K562 (cell line): ENCODE data around the gene CARD11. TPM values are rescaled to one million over a fixed set of nuclear protein-coding genes. Genes with fewer than 3 reads are reported as not detected.

ENCODE experiments used
- HNRNPLL ChIP-seq: fragments of 200-400 bp; formaldehyde crosslinking; IDR thresholded peaks from 2 replicates; pipeline ENCODE4 v1.6.1; 2017; ENCODE audit warnings: low read length, low read depth, mild to moderate bottlenecking; ENCODE audit not compliant: poor library complexity, severe bottlenecking
- KAT2B ChIP-seq: IDR thresholded peaks from one replicate; pipeline ENCODE4 v1.6.1; 2012; ENCODE audit warnings: low read depth, mild to moderate bottlenecking, control low read depth, inconsistent platforms, low read length, moderate library complexity
- NCOA6 ChIP-seq: fragments of 450-650 bp; IDR thresholded peaks from 2 replicates; pipeline ENCODE4 v1.6.1; 2017; ENCODE audit warnings: mild to moderate bottlenecking
- NFIX ChIP-seq: fragments of 250-450 bp; sonication (Bioruptor Pico); IDR thresholded peaks from 2 replicates; pipeline ENCODE4 v1.4.0; 2020; ENCODE audit warnings: low read depth, mild to moderate bottlenecking, moderate library complexity
- POLR2G ChIP-seq: fragments of 200-400 bp; formaldehyde crosslinking; IDR thresholded peaks from 2 replicates; pipeline ENCODE4 v1.6.1; 2017; ENCODE audit warnings: low read depth, mild to moderate bottlenecking, antibody characterized with exemption, low read length, moderate library complexity
- RBM14 ChIP-seq: fragments of 200-400 bp; formaldehyde crosslinking; IDR thresholded peaks from 2 replicates; pipeline ENCODE4 v1.6.1; 2018; ENCODE audit warnings: low read depth, mild to moderate bottlenecking, low read length, moderate library complexity, borderline replicate concordance; ENCODE audit not compliant: insufficient read depth
- ZFX ChIP-seq: sonication (generic); formaldehyde crosslinking; IDR thresholded peaks from 2 replicates; pipeline ENCODE4 v1.8.0; 2022; ENCODE audit warnings: mild to moderate bottlenecking, missing genetic modification reagents, moderate library complexity
- ZNF347 ChIP-seq: fragments of 450-650 bp; formaldehyde crosslinking; IDR thresholded peaks from 2 replicates; pipeline ENCODE4 v1.4.0; 2020; ENCODE audit warnings: low read depth, mild to moderate bottlenecking, moderate library complexity
- polyA plus RNA-seq, 8 experiments: library from polyadenylated mRNA; depleted of rRNA in 4 of 8; stranded (reverse) in 5 of 8; unstranded in 3 of 8; fragments of >200 nt; fragmentation: Nextera tagmentation in 2 of 8; fragmentation: Illumina TruSeq in 1 of 8; extraction: Ambion mirVana in 2 of 8; extraction: Trizol in 1 of 8; gene quantifications; 2 replicates each; pipeline versions ENCODE4 v1.2.1 to v1.2.3, GENCODE V29; 2011 to 2014; ENCODE audit warnings: inconsistent platforms in 1 of 8, missing spikeins in 1 of 8
- total RNA-seq, 7 experiments: library from RNA; depleted of rRNA in 6 of 7; stranded (reverse); fragments of >200 nt in 6 of 7; fragmentation: Illumina TruSeq in 2 of 7; extraction: Trizol in 2 of 7; gene quantifications; 2 replicates each; pipeline versions ENCODE4 v1.2.1 to v1.2.3, GENCODE V29; 2011 to 2021; ENCODE audit warnings: low replicate concordance in 1 of 7
- TF ChIP-seq, protein P1 (sequence below), 2 experiments: fragments of 450-650 bp; IDR thresholded peaks; 2 replicates each; pipeline ENCODE4 v1.6.1; 2016; ENCODE audit warnings: mild to moderate bottlenecking in 2 of 2, borderline replicate concordance in 1 of 2, low read depth in 1 of 2, moderate library complexity in 1 of 2
- TF ChIP-seq, protein P2 (sequence below): fragments of 450-650 bp; IDR thresholded peaks from one replicate; pipeline ENCODE4 v1.6.1; 2018; ENCODE audit warnings: mild to moderate bottlenecking, moderate library complexity; ENCODE audit not compliant: partially characterized antibody
- TF ChIP-seq, protein P3 (sequence below): IDR thresholded peaks from 2 replicates; pipeline ENCODE4 v1.6.1; 2012; ENCODE audit warnings: low read depth, low read length, improper control_type of control experiment, borderline replicate concordance
- TF ChIP-seq, protein P4 (sequence below): fragments of 250-450 bp; sonication (Bioruptor Pico); IDR thresholded peaks from 2 replicates; pipeline ENCODE4 v1.5.1; 2021; ENCODE audit warnings: mild to moderate bottlenecking
- TF ChIP-seq, protein P5 (sequence below): fragments of 250-450 bp; sonication (Bioruptor Pico); IDR thresholded peaks from 2 replicates; pipeline ENCODE4 v1.5.0; 2021

CARD11 gene
- total and polyA plus RNA-seq, 9 of the 15 experiments (the other 6 are each of a cell fraction or from before 2014, with no cell fraction given), result 0.07 to 12.8 (median 5.7) TPM

DNA sequence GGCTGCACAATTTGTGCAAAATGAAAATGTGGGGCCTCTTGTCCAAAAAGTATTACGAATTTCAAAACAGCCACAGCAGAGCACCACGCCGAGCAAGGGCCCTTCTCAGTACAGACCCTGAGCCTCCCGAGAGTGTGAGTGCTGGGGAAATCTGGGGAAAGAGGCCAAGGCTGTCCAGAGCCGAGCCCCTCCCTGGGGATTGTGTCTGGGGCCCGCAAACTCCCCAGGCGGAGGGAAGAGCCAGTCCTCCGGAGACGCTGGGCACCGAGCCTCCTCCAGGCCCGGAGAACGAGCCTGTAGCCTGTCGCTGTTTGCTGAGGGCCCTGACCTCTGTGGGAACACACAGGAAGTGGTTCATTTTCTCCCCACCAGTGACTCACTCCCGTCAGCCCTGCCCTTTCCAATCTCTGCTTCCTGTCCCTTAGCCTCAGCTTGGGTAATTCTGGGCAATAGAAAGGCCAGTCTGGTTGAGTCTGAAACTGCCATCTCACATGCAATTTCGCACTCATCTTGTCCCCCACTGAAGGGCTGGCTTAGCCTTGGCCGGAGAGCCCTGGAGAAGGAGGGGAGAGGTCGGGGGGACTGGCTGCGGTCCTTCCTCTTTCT, 180.1 kb downstream of the CARD11 start (continued):
- TF ChIP-seq, protein P1, sequence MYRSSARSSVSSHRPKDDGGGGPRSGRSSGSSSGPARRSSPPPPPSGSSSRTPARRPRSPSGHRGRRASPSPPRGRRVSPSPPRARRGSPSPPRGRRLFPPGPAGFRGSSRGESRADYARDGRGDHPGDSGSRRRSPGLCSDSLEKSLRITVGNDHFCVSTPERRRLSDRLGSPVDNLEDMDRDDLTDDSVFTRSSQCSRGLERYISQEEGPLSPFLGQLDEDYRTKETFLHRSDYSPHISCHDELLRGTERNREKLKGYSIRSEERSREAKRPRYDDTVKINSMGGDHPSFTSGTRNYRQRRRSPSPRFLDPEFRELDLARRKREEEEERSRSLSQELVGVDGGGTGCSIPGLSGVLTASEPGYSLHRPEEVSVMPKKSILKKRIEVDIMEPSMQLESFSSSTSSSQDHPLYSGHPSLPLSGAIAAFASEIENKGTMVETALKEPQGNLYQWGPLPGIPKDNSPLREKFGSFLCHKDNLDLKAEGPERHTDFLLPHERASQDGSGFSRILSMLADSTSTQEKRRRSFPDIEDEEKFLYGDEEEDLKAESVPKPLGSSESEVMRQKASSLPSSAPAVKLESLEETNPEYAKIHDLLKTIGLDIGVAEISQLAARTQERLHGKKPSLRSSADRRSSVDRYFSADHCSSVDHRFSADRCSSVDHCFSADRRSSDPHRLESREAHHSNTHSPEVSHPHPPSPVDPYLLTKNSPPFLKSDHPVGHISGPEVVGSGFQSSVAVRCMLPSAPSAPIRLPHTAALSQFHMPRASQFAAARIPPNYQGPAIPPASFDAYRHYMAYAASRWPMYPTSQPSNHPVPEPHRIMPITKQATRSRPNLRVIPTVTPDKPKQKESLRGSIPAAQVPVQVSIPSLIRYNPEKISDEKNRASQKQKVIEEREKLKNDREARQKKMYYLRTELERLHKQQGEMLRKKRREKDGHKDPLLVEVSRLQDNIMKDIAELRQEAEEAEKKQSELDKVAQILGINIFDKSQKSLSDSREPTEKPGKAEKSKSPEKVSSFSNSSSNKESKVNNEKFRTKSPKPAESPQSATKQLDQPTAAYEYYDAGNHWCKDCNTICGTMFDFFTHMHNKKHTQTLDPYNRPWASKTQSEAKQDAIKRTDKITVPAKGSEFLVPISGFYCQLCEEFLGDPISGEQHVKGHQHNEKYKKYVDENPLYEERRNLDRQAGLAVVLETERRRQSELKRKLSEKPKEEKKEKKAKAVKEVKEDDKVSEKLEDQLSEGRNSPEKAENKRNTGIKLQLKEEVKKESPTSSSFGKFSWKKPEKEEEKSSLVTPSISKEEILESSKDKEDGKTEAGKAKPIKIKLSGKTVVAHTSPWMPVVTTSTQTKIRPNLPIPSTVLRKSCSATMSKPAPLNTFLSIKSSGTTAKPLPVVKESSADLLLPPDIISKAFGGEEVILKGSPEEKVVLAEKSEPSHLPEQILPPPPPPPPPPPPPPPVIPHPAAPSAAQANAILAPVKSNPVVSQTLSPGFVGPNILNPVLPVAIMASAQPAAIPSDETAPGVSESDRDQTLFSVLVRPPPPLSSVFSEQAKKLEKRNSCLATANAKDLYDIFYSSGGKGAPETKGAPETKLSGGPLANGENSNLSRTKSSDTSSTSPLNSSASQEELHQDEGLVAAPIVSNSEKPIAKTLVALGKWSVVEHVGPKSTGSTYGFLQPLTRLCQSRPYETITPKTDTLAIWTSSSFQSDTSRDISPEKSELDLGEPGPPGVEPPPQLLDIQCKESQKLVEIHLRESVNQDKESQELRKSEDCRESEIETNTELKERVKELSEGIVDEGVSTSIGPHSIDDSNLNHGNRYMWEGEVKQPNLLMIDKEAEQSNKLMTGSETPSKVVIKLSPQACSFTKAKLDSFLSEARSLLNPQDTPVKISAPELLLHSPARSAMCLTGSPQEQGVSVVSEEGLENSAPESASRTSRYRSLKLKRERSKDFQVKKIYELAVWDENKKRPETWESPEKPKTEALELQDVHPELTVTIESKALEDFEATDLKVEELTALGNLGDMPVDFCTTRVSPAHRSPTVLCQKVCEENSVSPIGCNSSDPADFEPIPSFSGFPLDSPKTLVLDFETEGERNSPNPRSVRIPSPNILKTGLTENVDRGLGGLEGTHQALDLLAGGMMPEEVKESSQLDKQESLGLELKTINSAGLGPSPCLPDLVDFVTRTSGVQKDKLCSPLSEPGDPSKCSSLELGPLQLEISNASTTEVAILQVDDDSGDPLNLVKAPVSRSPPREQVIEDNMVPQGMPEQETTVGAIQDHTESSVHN (IDR thresholded peaks at IDR 0.05; ENCODE audit: borderline replicate concordance in 1 of 2, low read depth in 1 of 2), result no peak
- TF ChIP-seq POLR2G, result peak; percentile 79
- TF ChIP-seq NCOA6, result no peak
- no peak for TF ChIP-seq ZNF347 (CRISPR knock-in tag)
- peak; percentile 51; the same call in 1 of the 2 replicates for TF ChIP-seq ZFX
- TF ChIP-seq, protein P2, sequence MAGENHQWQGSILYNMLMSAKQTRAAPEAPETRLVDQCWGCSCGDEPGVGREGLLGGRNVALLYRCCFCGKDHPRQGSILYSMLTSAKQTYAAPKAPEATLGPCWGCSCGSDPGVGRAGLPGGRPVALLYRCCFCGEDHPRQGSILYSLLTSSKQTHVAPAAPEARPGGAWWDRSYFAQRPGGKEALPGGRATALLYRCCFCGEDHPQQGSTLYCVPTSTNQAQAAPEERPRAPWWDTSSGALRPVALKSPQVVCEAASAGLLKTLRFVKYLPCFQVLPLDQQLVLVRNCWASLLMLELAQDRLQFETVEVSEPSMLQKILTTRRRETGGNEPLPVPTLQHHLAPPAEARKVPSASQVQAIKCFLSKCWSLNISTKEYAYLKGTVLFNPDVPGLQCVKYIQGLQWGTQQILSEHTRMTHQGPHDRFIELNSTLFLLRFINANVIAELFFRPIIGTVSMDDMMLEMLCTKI, result no peak
- TF ChIP-seq, protein P3, sequence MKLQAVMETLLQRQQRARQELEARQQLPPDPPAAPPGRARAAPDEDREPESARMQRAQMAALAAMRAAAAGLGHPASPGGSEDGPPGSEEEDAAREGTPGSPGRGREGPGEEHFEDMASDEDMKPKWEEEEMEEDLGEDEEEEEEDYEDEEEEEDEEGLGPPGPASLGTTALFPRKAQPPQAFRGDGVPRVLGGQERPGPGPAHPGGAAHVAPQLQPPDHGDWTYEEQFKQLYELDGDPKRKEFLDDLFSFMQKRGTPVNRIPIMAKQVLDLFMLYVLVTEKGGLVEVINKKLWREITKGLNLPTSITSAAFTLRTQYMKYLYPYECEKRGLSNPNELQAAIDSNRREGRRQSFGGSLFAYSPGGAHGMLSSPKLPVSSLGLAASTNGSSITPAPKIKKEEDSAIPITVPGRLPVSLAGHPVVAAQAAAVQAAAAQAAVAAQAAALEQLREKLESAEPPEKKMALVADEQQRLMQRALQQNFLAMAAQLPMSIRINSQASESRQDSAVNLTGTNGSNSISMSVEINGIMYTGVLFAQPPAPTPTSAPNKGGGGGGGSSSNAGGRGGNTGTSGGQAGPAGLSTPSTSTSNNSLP, result no peak
- no peak for TF ChIP-seq NFIX (CRISPR knock-in tag)
- TF ChIP-seq, protein P4, sequence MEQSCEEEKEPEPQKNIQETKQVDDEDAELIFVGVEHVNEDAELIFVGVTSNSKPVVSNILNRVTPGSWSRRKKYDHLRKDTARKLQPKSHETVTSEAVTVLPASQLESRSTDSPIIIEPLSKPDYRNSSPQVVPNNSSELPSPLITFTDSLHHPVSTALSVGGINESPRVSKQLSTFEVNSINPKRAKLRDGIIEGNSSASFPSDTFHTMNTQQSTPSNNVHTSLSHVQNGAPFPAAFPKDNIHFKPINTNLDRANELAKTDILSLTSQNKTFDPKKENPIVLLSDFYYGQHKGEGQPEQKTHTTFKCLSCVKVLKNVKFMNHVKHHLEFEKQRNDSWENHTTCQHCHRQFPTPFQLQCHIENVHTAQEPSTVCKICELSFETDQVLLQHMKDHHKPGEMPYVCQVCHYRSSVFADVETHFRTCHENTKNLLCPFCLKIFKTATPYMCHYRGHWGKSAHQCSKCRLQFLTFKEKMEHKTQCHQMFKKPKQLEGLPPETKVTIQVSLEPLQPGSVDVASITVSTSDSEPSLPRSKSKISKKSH (CRISPR knock-in tag), result no peak
- TF ChIP-seq RBM14, result no peak
- TF ChIP-seq, protein P5, sequence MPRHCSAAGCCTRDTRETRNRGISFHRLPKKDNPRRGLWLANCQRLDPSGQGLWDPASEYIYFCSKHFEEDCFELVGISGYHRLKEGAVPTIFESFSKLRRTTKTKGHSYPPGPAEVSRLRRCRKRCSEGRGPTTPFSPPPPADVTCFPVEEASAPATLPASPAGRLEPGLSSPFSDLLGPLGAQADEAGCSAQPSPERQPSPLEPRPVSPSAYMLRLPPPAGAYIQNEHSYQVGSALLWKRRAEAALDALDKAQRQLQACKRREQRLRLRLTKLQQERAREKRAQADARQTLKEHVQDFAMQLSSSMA (CRISPR knock-in tag), result no peak
- no peak for TF ChIP-seq HNRNPLL
- no peak for TF ChIP-seq KAT2B
